ENCODE measurements around the gene NOX3.
"Not testable (repeated sequence)": the region's sequence is repeated elsewhere in the genome, so short reads cannot be mapped to it uniquely, and the experiment has no call there.

NOX3 gene

GRCh38 chr6:155364021-155364420 is 91.6 kb downstream of the NOX3 start:
- not testable (repeated sequence) for DNase-seq

GRCh38 chr6:155362968-155363632 is 92.5 kb downstream of the NOX3 start:
- DNase-seq, result not testable (repeated sequence)

GRCh38 chr6:155354167-155354566 is 101.5 kb downstream of the NOX3 start:
- DNase-seq, result no peak

GRCh38 chr6:155352811-155353210 is 102.8 kb downstream of the NOX3 start:
- DNase-seq, result no peak

GRCh38 chr6:155352130-155352420 is 103.6 kb downstream of the NOX3 start:
- no peak for DNase-seq

- DNase-seq, result no peak
Observed at GRCh38 chr6:155351273-155352129, 104.1 kb downstream of the NOX3 start.

- no peak for DNase-seq
Observed at GRCh38 chr6:155349956-155350355, 105.7 kb downstream of the NOX3 start.

- DNase-seq, result no peak
Observed at GRCh38 chr6:155349129-155349528, 106.5 kb downstream of the NOX3 start.

GRCh38 chr6:155347800-155348199 is 107.8 kb downstream of the NOX3 start:
- no peak for DNase-seq

GRCh38 chr6:155346957-155347356 is 108.7 kb downstream of the NOX3 start:
- DNase-seq, result no peak

Data from retina (tissue), 1 donor.